CD14-positive monocyte (primary cell): ENCODE measurements around the gene DNAAF1. TPM values are rescaled to one million over a fixed set of nuclear protein-coding genes. Genes with fewer than 3 reads are reported as not detected.

ENCODE experiments used
- DNase-seq, 3 donors: peaks; one replicate each; pipeline ENCODE4 v3.0.0-alpha.2; 2011 to 2022
- H2AFZ ChIP-seq: 2 replicates; pipeline ENCODE4 v1.6.0; 2012; ENCODE audit warnings: mild to moderate bottlenecking, low read depth, low read length, inconsistent platforms; ENCODE audit not compliant: insufficient read depth, poor library complexity, severe bottlenecking
- H3K27ac ChIP-seq, 2 donors: 1 replicate in 1 of 2; 2 replicates in 1 of 2; pipeline ENCODE4 v1.5.1; 2012 to 2013; ENCODE audit warnings: low read length in 2 of 2, control low read depth in 1 of 2, inconsistent platforms in 1 of 2, low read depth in 1 of 2, mild to moderate bottlenecking in 1 of 2
- H3K27me3 ChIP-seq, 2 donors: one replicate each; pipeline versions ENCODE4 v1.6.0 to v1.6.1; 2011 to 2013; ENCODE audit warnings: low read length in 2 of 2; ENCODE audit not compliant: control insufficient read depth in 2 of 2, insufficient read depth in 2 of 2
- H3K36me3 ChIP-seq, 2 donors: replicated peaks in 1 of 2; 1 replicate in 1 of 2; 2 replicates in 1 of 2; pipeline versions ENCODE4 v1.5.1 to v1.6.1; 2012 to 2013; ENCODE audit warnings: low read length in 2 of 2, control low read depth in 1 of 2, inconsistent platforms in 1 of 2, mild to moderate bottlenecking in 1 of 2; ENCODE audit not compliant: insufficient read depth in 2 of 2, control insufficient read depth in 1 of 2
- H3K4me1 ChIP-seq, 2 donors: 1 replicate in 1 of 2; 2 replicates in 1 of 2; pipeline versions ENCODE4 v1.5.1 to v1.6.1; 2012 to 2013; ENCODE audit warnings: low read length in 2 of 2, control low read depth in 1 of 2, inconsistent platforms in 1 of 2, mild to moderate bottlenecking in 1 of 2, moderate library complexity in 1 of 2; ENCODE audit not compliant: insufficient read depth in 2 of 2, control insufficient read depth in 1 of 2
- H3K4me2 ChIP-seq: replicated peaks from 2 replicates; pipeline ENCODE3; 2012; ENCODE audit warnings: low read length, moderate library complexity, mild to moderate bottlenecking; ENCODE audit not compliant: poor library complexity, severe bottlenecking; ENCODE audit errors: extremely low read depth
- H3K4me3 ChIP-seq, 3 experiments: fragments of 200-600 bp in 1 of 3; sonication (generic) in 1 of 3; replicated peaks in 1 of 3; 1 replicate in 2 of 3; 2 replicates in 1 of 3; pipeline ENCODE4 v1.5.1; 2011 to 2013; ENCODE audit warnings: low read length in 3 of 3, mild to moderate bottlenecking in 3 of 3, control low read depth in 2 of 3, low read depth in 2 of 3, inconsistent platforms in 1 of 3, moderate library complexity in 1 of 3
- H3K79me2 ChIP-seq: 2 replicates; pipeline ENCODE4 v1.6.0; 2012; ENCODE audit warnings: mild to moderate bottlenecking, control low read depth, inconsistent platforms, low read length, moderate library complexity; ENCODE audit not compliant: insufficient read depth
- H3K9ac ChIP-seq: 2 replicates; pipeline ENCODE4 v1.6.0; 2017; ENCODE audit warnings: low read length, mild to moderate bottlenecking; ENCODE audit not compliant: insufficient read depth, poor library complexity, severe bottlenecking
- H3K9me3 ChIP-seq, 2 donors: replicated peaks in 1 of 2; 1 replicate in 1 of 2; 2 replicates in 1 of 2; pipeline versions ENCODE4 v1.5.1 to v1.6.1; 2012 to 2013; ENCODE audit warnings: low read length in 2 of 2, control low read depth in 1 of 2; ENCODE audit not compliant: control insufficient read depth in 1 of 2, insufficient read depth in 1 of 2
- H4K20me1 ChIP-seq: 2 replicates; pipeline ENCODE4 v1.6.0; 2012; ENCODE audit warnings: mild to moderate bottlenecking, low read length, control low read depth, moderate library complexity; ENCODE audit not compliant: insufficient read depth
- H3K27ac Mint-ChIP-seq, 7 donors: one replicate each; pipeline ENCODE4 v1.8.0; 2020; ENCODE audit warnings: mild to moderate bottlenecking in 7 of 7, mixed read lengths in 7 of 7, moderate library complexity in 6 of 7, inconsistent platforms in 2 of 7
- H3K27me3 Mint-ChIP-seq, 3 donors: one replicate each; pipeline ENCODE4 v1.8.0; 2021 to 2022; ENCODE audit warnings: low read depth in 3 of 3, mild to moderate bottlenecking in 3 of 3, mixed read lengths in 3 of 3, moderate library complexity in 3 of 3, inconsistent platforms in 1 of 3
- H3K36me3 Mint-ChIP-seq, 2 donors: one replicate each; pipeline ENCODE4 v1.8.0; 2020; ENCODE audit warnings: mixed read lengths in 2 of 2, inconsistent platforms in 1 of 2, mild to moderate bottlenecking in 1 of 2
- H3K4me1 Mint-ChIP-seq: one replicate; pipeline ENCODE4 v1.8.0; 2020; ENCODE audit warnings: mild to moderate bottlenecking, mixed read lengths
- H3K4me3 Mint-ChIP-seq, 2 donors: one replicate each; pipeline ENCODE4 v1.8.0; 2020; ENCODE audit warnings: mild to moderate bottlenecking in 2 of 2, mixed read lengths in 2 of 2, moderate library complexity in 1 of 2
- H3K9me3 Mint-ChIP-seq, 7 donors: one replicate each; pipeline ENCODE4 v1.8.0; 2020 to 2022; ENCODE audit warnings: mixed read lengths in 7 of 7, mild to moderate bottlenecking in 6 of 7, moderate library complexity in 6 of 7, inconsistent platforms in 2 of 7
- WGBS: methylation state at CpG from one replicate; pipeline ENCODE4 v1.1.5; 2013; ENCODE audit warnings: missing lambda C conversion rate; ENCODE audit not compliant: insufficient coverage; 5-methylcytosine and 5-hydroxymethylcytosine counted together
- intact Hi-C, 2 donors: fragments of 100-400 bp; cut with micrococcal nuclease; formaldehyde crosslinking; loops; one replicate each; pipeline versions ENCODE4 v1.15.0 to v1.15.1; 2023
- polyA plus RNA-seq, 3 donors: library from polyadenylated mRNA; depleted of rRNA in 1 of 3; unstranded in 2 of 3; stranded (reverse) in 1 of 3; fragments of 300-500 nt in 2 of 3; fragments of >200 nt in 1 of 3; fragmentation: Illumina TruSeq in 2 of 3; gene quantifications; 1 replicate in 2 of 3; 2 replicates in 1 of 3; pipeline ENCODE4 v1.2.3, GENCODE V29; 2012 to 2021
- TF ChIP-seq, protein P1 (sequence below): fragments of 200-600 bp; IDR thresholded peaks from one replicate; pipeline ENCODE4 v1.8.0; 2022; ENCODE audit warnings: antibody characterized with exemption, mild to moderate bottlenecking

Gene DNAAF1
- polyA plus RNA-seq, 3 donors = 0.23 to 14.6 TPM; not detected in 1

DNA sequence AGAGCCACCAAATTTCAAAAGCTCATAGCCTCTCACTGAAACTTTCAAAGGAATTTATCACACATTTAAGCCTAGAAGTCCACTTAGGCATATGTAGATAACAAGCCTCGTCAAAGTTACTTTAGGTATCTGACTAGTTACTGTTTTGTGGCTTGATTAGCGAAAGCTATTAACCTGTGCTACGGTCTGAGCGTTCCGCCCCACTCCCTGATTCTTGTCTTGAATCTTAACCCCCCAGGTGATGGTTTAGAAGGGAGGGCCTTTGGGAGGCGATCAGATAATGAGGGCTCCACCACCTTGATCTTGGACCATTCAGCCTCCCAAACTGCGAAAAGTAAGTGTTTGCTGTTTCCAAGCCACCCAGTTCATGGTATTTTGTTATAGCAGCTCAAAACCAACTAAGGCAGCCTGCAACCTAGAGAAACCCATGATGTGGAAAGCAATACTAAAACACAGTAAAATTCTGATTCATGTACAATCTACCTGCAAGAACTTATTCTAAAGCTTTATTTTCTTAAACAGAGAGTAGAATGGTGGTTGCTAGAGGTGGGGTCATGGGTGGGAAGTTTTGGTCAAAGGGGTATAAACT is 7.2 kb upstream of the DNAAF1 start:
- peak overlapping the region in 1 of 7 donors; percentile 24 for H3K27ac Mint-ChIP-seq
- H3K27me3 Mint-ChIP-seq = peaks cover 0 to 2% (median 0%) of the 10 kb centered on the region in 3 donors
- peaks cover 4% of the 10 kb centered on the region for H3K4me1 Mint-ChIP-seq
- H3K4me1 ChIP-seq = no peaks in the 10 kb centered on the region
- H3K27ac ChIP-seq = no peak overlapping the region
- TF ChIP-seq, protein P1, sequence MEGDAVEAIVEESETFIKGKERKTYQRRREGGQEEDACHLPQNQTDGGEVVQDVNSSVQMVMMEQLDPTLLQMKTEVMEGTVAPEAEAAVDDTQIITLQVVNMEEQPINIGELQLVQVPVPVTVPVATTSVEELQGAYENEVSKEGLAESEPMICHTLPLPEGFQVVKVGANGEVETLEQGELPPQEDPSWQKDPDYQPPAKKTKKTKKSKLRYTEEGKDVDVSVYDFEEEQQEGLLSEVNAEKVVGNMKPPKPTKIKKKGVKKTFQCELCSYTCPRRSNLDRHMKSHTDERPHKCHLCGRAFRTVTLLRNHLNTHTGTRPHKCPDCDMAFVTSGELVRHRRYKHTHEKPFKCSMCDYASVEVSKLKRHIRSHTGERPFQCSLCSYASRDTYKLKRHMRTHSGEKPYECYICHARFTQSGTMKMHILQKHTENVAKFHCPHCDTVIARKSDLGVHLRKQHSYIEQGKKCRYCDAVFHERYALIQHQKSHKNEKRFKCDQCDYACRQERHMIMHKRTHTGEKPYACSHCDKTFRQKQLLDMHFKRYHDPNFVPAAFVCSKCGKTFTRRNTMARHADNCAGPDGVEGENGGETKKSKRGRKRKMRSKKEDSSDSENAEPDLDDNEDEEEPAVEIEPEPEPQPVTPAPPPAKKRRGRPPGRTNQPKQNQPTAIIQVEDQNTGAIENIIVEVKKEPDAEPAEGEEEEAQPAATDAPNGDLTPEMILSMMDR = no peak
- DNase-seq = no peak
- peaks cover 0 to 2% (median 0%) of the 10 kb centered on the region in 7 donors for H3K9me3 Mint-ChIP-seq
- H3K36me3 Mint-ChIP-seq = peaks cover 16 to 17% of the 10 kb centered on the region in 2 donors
- no peak overlapping the region for H2AFZ ChIP-seq
- WGBS = 100% methylated on average over 1 of the region's 7 CpGs
- H3K4me2 ChIP-seq = no peak overlapping the region
- no peaks in the 10 kb centered on the region for H3K36me3 ChIP-seq
- intact Hi-C loops = no loop called here
- no peaks in the 10 kb centered on the region for H3K27me3 ChIP-seq
- no peak overlapping the region for H3K4me3 ChIP-seq
- H3K79me2 ChIP-seq = peaks cover 29% of the 10 kb centered on the region
- no peaks in the 10 kb centered on the region for H3K9me3 ChIP-seq
- H3K4me3 Mint-ChIP-seq = no peak overlapping the region
- no peak overlapping the region for H3K9ac ChIP-seq
- peaks cover 5% of the 10 kb centered on the region for H4K20me1 ChIP-seq

DNA sequence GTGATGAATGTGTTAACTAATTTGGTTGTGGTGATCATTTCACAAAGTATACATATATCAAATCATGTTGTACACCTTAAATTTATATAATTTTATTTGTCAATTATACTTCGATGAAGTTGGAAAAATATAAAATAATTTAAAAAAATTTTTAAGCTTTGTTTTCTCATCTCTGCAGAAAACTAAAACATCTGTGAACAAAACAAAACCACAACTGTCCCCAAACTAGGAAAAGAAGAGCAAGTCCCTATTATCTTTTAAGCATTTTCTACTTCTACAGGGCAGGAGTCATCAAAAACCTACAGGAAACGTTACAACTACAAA is 6.6 kb upstream of the DNAAF1 start:
- peaks cover 4% of the 10 kb centered on the region for H3K4me1 Mint-ChIP-seq
- H3K27me3 Mint-ChIP-seq = peaks cover 0 to 2% (median 0%) of the 10 kb centered on the region in 3 donors
- Histone ChIP-seq H3K4me1 (no peaks in the 10 kb centered on the region), H3K4me2 (no peak overlapping the region), H3K36me3 (no peaks in the 10 kb centered on the region), H2AFZ (no peak overlapping the region), H3K4me3 (no peak overlapping the region), H3K9me3 (no peaks in the 10 kb centered on the region), H3K27ac (no peak overlapping the region), H3K79me2 (peaks cover 35% of the 10 kb centered on the region), H3K27me3 (no peaks in the 10 kb centered on the region), H3K9ac (no peak overlapping the region), H4K20me1 (peaks cover 5% of the 10 kb centered on the region)
- H3K9me3 Mint-ChIP-seq = peaks cover 0 to 2% (median 0%) of the 10 kb centered on the region in 7 donors
- H3K4me3 Mint-ChIP-seq = no peak overlapping the region
- DNase-seq = no peak
- TF ChIP-seq, protein P1 = no peak
- intact Hi-C loops = no loop called here
- no CpG with 5 or more reads among the region's 2 CpGs for WGBS
- no peak overlapping the region for H3K27ac Mint-ChIP-seq
- peaks cover 16 to 18% of the 10 kb centered on the region in 2 donors for H3K36me3 Mint-ChIP-seq
